NCI-H748 (cell line): Measurements from ENCODE around the gene MRPL54.

ENCODE experiments used
- DNase-seq: peaks from one replicate; lab custom pipeline; 2025; ENCODE audit not compliant: unreplicated experiment; lab: John Stamatoyannopoulos, UW

The MRPL54 gene

GRCh38 chr19:3762501-3763459 is at the start of gene MRPL54:
Gene MRPL54, plus strand, starts transcription at chr19:3762682. Its CDS starts 19 bp downstream, at chr19:3762701.
- DNase-seq: peak; percentile 96

GRCh38 chr19:3716147-3716668 is 46.3 kb upstream of the MRPL54 start:
- DNase-seq: no peak

- DNase-seq: no peak
These were observed 42.6 kb upstream of the MRPL54 start for GRCh38 chr19:3719868-3720267.

- DNase-seq: no peak
These were observed 42.0 kb upstream of the MRPL54 start for GRCh38 chr19:3720349-3720917.

GRCh38 chr19:3721131-3721886 is 41.2 kb upstream of the MRPL54 start:
- peak; percentile 90 for DNase-seq

GRCh38 chr19:3721887-3722442 is 40.5 kb upstream of the MRPL54 start:
- no peak for DNase-seq

- DNase-seq: peak; percentile 55
These were observed 39.9 kb upstream of the MRPL54 start for GRCh38 chr19:3722443-3723109.

GRCh38 chr19:3723110-3723488 is 39.4 kb upstream of the MRPL54 start:
- no peak for DNase-seq

- peak; percentile 35 for DNase-seq
These were observed 38.6 kb upstream of the MRPL54 start for GRCh38 chr19:3723883-3724282.

GRCh38 chr19:3725121-3725520 is 37.4 kb upstream of the MRPL54 start:
- DNase-seq: no peak

GRCh38 chr19:3725640-3726310 is 36.7 kb upstream of the MRPL54 start:
- peak; percentile 53 for DNase-seq

- DNase-seq: no peak
These were observed 32.0 kb upstream of the MRPL54 start for GRCh38 chr19:3730457-3730958.

- no peak for DNase-seq
These were observed 30.4 kb upstream of the MRPL54 start for GRCh38 chr19:3732108-3732507.

GRCh38 chr19:3733549-3734309 is 28.8 kb upstream of the MRPL54 start:
- DNase-seq: no peak

- no peak for DNase-seq
These were observed 28.2 kb upstream of the MRPL54 start for GRCh38 chr19:3734310-3734600.

GRCh38 chr19:3736106-3736724 is 26.3 kb upstream of the MRPL54 start:
- DNase-seq: no peak

- DNase-seq: no peak
These were observed 24.8 kb upstream of the MRPL54 start for GRCh38 chr19:3737487-3738205.
